ENCODE data around the gene EMC10. TPM values are rescaled to one million over a fixed set of nuclear protein-coding genes. Genes with fewer than 3 reads are reported as not detected.

EMC10 gene
- polyA plus RNA-seq, 2 of the 4 experiments (the other 2 are of a cell fraction) = 52.8 to 147 TPM

DNA sequence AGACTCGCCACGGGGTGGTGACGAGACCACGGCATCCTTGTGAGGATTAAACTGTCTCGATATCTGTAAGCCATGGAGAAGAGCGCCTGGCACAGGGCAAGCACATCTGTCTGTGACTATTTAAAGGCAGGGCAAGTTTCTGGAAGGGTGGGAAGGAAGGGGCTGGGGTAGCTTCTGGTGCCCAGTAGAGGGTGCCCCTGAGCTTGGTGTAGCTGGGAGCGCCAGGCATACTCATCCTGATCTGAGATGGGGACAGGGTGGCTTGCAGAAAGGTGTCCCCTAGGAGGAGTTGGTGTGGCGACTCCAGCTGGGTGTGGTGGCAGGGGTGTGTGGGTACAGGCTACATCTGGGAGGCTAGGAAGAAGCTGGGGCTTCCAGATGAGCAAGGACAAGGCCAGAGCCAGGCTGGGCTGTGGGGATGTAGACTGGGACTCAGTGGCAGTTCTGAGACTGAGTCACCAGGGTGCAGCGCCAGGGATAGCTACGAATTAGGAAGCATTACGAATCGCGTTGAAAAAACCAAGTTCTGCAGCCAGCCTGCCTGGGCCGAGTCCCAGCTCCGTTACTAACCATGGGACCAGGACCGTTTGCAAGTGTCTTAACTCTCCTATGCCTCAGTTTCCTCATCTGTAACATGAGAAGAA is 60.5 kb downstream of the EMC10 start:
- ATAC-seq (peak; percentile 26 to 41; a peak in 5 of 6 replicates), FAIRE-seq (no peak), DNase-seq (ENCODE audit: low read depth in 1 of 2, low spot score in 1 of 2) (no peak)
- TF ChIP-seq KDM1A (IDR thresholded peaks at IDR 0.05; ENCODE audit: low read depth) (no peak), HDAC2 (IDR thresholded peaks at IDR 0.05) (no peak), CHD4 (IDR thresholded peaks at IDR 0.05; ENCODE audit: borderline replicate concordance) (no peak), RCOR1 (IDR thresholded peaks at IDR 0.05; ENCODE audit: low read depth, low read length) (no peak), CBX2 (IDR thresholded peaks at IDR 0.05; ENCODE audit: borderline replicate concordance, low read depth) (no peak), CBX8 (IDR thresholded peaks at IDR 0.05) (no peak), FOXS1 (CRISPR knock-in tag; IDR thresholded peaks at IDR 0.05) (no peak), ZFP36 (IDR thresholded peaks at IDR 0.05; ENCODE audit: borderline replicate concordance, partially characterized antibody) (no peak)
- TF ChIP-seq, protein P1, sequence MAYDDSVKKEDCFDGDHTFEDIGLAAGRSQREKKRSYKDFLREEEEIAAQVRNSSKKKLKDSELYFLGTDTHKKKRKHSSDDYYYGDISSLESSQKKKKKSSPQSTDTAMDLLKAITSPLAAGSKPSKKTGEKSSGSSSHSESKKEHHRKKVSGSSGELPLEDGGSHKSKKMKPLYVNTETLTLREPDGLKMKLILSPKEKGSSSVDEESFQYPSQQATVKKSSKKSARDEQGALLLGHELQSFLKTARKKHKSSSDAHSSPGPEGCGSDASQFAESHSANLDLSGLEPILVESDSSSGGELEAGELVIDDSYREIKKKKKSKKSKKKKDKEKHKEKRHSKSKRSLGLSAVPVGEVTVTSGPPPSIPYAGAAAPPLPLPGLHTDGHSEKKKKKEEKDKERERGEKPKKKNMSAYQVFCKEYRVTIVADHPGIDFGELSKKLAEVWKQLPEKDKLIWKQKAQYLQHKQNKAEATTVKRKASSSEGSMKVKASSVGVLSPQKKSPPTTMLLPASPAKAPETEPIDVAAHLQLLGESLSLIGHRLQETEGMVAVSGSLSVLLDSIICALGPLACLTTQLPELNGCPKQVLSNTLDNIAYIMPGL (CRISPR knock-in tag; IDR thresholded peaks at IDR 0.05; ENCODE audit: borderline replicate concordance) = no peak
- Histone ChIP-seq H3K9me3 (peaks cover 19% of the 10 kb centered on the region), H3K4me2 (no peak overlapping the region), H3K27ac (no peak overlapping the region), H3K4me1 (no peaks in the 10 kb centered on the region), H3K4me3 (no peak overlapping the region)
- CTCF ChIA-PET = interaction anchor here (0.6 to 18.0 kb wide), 44 partner anchors 9 to 481 kb away, joined by 3 to 355 read pairs (median 5); partner anchors contain the start of genes ACP4, CLEC11A and JOSD2
- WGBS (ENCODE audit: missing lambda C conversion rate) = 64% methylated on average over 16 of the region's 16 CpGs
- POLR2A ChIA-PET = interaction anchor here (0.6 kb wide), 1 partner anchor 126 kb away, joined by 3 read pairs; no protein-coding TSS in a partner anchor

DNA sequence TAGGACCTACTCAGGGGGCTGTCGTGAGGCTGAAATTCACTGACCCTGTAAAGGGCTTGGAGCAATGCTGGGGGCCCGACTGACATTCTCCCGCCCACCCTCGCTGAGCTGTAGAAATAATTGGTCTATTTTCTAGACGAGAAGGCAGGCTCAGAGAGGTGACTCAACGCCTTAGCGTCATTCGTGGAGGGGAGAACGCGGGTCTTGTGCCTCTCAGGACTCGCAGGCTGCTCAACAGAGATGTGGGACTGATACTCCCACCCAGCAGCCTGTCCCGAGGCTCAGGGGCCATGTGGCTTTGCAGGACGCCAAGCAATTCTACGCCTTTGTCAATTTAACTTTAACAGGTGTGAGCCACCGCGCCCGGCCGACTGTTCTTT is 61.0 kb downstream of the EMC10 start:
- Histone ChIP-seq H3K4me2 (no peak overlapping the region), H3K9me3 (peaks cover 14% of the 10 kb centered on the region), H3K4me3 (no peak overlapping the region), H3K27ac (no peak overlapping the region), H3K4me1 (no peaks in the 10 kb centered on the region)
- ATAC-seq = peak in 1 of 2 experiments; percentile 19; a peak in 3 of 6 replicates
- CTCF ChIA-PET = interaction anchor here (0.6 to 18.0 kb wide), 72 partner anchors 8 to 480 kb away, joined by 3 to 355 read pairs (median 5); partner anchors contain the start of genes ACP4, CLEC11A, JOSD2 and LRRC4B
- no peak for DNase-seq (ENCODE audit: low read depth in 1 of 2, low spot score in 1 of 2)
- WGBS (ENCODE audit: missing lambda C conversion rate) = 38% methylated on average over 18 of the region's 18 CpGs
- TF ChIP-seq RARB (CRISPR knock-in tag; IDR thresholded peaks at IDR 0.05) = no peak
- no peak for TF ChIP-seq CEBPB (IDR thresholded peaks at IDR 0.05)
- no peak for TF ChIP-seq SMC3 (IDR thresholded peaks at IDR 0.05)
- no peak for TF ChIP-seq MAFK (IDR thresholded peaks at IDR 0.05; ENCODE audit: partially characterized antibody)
- no peak for TF ChIP-seq FOSL2 (IDR thresholded peaks at IDR 0.05)
- no peak for TF ChIP-seq FOSL2 (CRISPR knock-in tag; IDR thresholded peaks at IDR 0.05)
- TF ChIP-seq ZSCAN20 (CRISPR knock-in tag; IDR thresholded peaks at IDR 0.05) = no peak
- no peak for TF ChIP-seq HDAC2 (IDR thresholded peaks at IDR 0.05)
- TF ChIP-seq CHD4 (IDR thresholded peaks at IDR 0.05; ENCODE audit: borderline replicate concordance) = no peak
- no peak for TF ChIP-seq ZFP36 (IDR thresholded peaks at IDR 0.05; ENCODE audit: borderline replicate concordance, partially characterized antibody)
- TF ChIP-seq SREBF2 (IDR thresholded peaks at IDR 0.05) = no peak
- TF ChIP-seq CBX8 (IDR thresholded peaks at IDR 0.05) = no peak
- TF ChIP-seq MYC (IDR thresholded peaks at IDR 0.05; ENCODE audit: borderline replicate concordance, low read length) = no peak
- TF ChIP-seq BHLHE40 (IDR thresholded peaks at IDR 0.05; ENCODE audit: low read depth, low read length) = no peak
- TF ChIP-seq RNF2 (IDR thresholded peaks at IDR 0.05; ENCODE audit: borderline replicate concordance, low read depth) = no peak
- no peak for TF ChIP-seq MAZ (IDR thresholded peaks at IDR 0.05; ENCODE audit: borderline replicate concordance, low read depth, low read length)
- no peak for TF ChIP-seq RAD21 (conservative IDR thresholded peaks at IDR 0.05 in 1 of 2, IDR thresholded peaks at IDR 0.05 in 1 of 2)
- no peak for TF ChIP-seq HOXB13 (CRISPR knock-in tag; IDR thresholded peaks at IDR 0.05; ENCODE audit: low read depth)
- POLR2A ChIA-PET = interaction anchor here (0.7 to 0.8 kb wide), 2 partner anchors 121 to 246 kb away, joined by 3 to 4 read pairs; no protein-coding TSS in a partner anchor
- FAIRE-seq = no peak
